PFSK-1 (cell line): ENCODE data around the gene PALD1. TPM values are rescaled to one million over a fixed set of nuclear protein-coding genes. Genes with fewer than 3 reads are reported as not detected.

ENCODE experiments used
- FOXP2 ChIP-seq: optimal IDR thresholded peaks from 2 replicates; pipeline ENCODE3; 2011; ENCODE audit warnings: borderline replicate concordance, control low read depth, inconsistent platforms; ENCODE audit not compliant: insufficient read depth; ENCODE audit errors: extremely low read length, extremely low read depth
- POLR2AphosphoS5 ChIP-seq: IDR thresholded peaks from 2 replicates; pipeline ENCODE4 v1.6.1; 2012; ENCODE audit warnings: low read depth, mild to moderate bottlenecking, control low read depth, low read length, moderate library complexity
- REST ChIP-seq, 2 experiments: IDR thresholded peaks; 2 replicates each; pipeline versions ENCODE4 v1.6.1 to v1.8.0; 2011 to 2012; ENCODE audit warnings: low read depth in 2 of 2, low read length in 2 of 2, control low read depth in 1 of 2, inconsistent platforms in 1 of 2, mild to moderate bottlenecking in 1 of 2, moderate library complexity in 1 of 2; ENCODE audit not compliant: insufficient read depth in 1 of 2
- SIN3A ChIP-seq: IDR thresholded peaks from 2 replicates; pipeline ENCODE4 v1.6.1; 2012; ENCODE audit warnings: mild to moderate bottlenecking, low read length, moderate library complexity, borderline replicate concordance; ENCODE audit not compliant: insufficient read depth
- TAF1 ChIP-seq: IDR thresholded peaks from 2 replicates; pipeline ENCODE4 v1.6.1; 2012; ENCODE audit warnings: low read length, control low read depth, borderline replicate concordance; ENCODE audit not compliant: insufficient read depth
- polyA plus RNA-seq: library from polyadenylated mRNA; unstranded; fragments of >200 nt; gene quantifications from one replicate; pipeline ENCODE4 v1.2.1, GENCODE V29; 2012; ENCODE audit warnings: low read depth, missing spikeins; ENCODE audit not compliant: insufficient read length

Gene PALD1
- 0.85 TPM for polyA plus RNA-seq

- TF ChIP-seq REST (IDR thresholded peaks at IDR 0.05; ENCODE audit: insufficient read depth in 1 of 2, low read depth in 2 of 2, low read length in 2 of 2) (no peak), TAF1 (no peak), POLR2AphosphoS5 (no peak), FOXP2 (no peak), SIN3A (no peak)
Observed at GRCh38 chr10:70478191-70479164, at the start of gene PALD1. PALD1 (plus strand) TSS chr10:70478767; CDS start chr10:70525952, 47,185 bp downstream.

DNA sequence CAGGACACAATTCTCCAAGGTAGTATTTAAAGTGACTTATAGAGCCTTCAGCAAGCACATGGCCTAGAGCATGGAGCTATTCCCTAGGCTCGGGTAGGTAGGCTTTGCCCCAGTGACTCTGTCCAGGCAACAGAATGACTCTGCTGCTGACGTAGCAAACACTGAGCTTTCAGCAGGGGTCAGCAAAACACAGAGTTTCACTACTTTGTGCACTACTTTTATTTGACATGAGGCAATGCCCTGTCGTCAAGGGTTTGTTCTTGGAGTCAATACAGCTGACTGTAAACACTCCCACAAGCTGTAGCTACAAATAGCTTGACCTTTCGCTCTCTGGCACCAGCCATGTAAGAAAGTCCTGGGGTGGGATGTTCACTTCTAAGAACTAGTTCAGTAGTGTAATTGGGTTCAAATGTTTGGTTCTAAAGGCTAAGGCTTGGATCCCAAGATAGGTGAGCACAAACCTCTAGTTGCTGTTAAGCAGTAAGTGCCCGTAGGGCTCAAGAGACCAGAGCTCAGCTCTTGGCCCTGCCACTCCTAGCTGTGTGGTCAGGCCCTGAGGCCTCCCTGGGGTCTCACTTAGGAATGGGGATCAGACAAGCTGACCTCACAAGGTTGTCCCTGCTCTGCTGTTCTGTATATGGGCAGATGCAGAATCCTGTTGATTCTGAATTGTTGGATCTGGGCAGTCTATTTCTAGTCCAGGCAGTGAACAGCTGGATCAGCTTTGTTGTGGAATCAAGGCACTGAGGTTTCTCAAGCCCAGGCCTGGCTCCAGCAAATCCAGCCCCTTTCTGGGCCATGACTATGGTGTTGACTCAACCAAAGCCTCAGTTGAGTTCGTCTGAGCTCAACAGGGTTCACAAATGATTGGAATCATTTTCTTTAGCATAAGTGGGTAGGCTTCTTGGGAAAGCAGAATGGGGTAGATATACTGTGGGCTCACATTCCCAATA is 47.8 kb upstream of the PALD1 start:
- TF ChIP-seq TAF1 (no peak), POLR2AphosphoS5 (no peak), REST (IDR thresholded peaks at IDR 0.05; ENCODE audit: insufficient read depth in 1 of 2, low read depth in 2 of 2, low read length in 2 of 2) (no peak), SIN3A (no peak), FOXP2 (no peak)

DNA sequence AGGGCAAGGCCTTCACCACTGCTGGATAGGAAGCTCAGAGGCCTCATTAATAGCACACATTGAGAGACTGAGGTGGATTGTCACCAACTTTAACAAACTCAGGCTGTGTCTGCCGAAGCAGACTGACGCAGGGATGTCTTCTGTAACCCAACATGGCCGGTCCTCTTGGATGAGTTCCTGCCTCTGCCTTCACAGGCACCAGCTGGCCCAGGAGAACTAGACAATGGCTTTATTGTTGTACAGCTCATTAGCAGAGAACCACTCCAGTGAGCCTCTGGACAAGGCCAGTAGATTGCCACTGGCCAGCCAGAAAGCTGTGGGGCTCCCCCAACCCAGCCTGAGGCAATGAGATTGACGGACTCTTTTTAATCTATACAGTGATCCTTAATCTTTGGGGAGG is 46.5 kb upstream of the PALD1 start:
- no peak for TF ChIP-seq REST (IDR thresholded peaks at IDR 0.05; ENCODE audit: insufficient read depth in 1 of 2, low read depth in 2 of 2, low read length in 2 of 2)
- no peak for TF ChIP-seq SIN3A
- TF ChIP-seq POLR2AphosphoS5, result no peak
- no peak for TF ChIP-seq FOXP2
- TF ChIP-seq TAF1, result no peak

DNA sequence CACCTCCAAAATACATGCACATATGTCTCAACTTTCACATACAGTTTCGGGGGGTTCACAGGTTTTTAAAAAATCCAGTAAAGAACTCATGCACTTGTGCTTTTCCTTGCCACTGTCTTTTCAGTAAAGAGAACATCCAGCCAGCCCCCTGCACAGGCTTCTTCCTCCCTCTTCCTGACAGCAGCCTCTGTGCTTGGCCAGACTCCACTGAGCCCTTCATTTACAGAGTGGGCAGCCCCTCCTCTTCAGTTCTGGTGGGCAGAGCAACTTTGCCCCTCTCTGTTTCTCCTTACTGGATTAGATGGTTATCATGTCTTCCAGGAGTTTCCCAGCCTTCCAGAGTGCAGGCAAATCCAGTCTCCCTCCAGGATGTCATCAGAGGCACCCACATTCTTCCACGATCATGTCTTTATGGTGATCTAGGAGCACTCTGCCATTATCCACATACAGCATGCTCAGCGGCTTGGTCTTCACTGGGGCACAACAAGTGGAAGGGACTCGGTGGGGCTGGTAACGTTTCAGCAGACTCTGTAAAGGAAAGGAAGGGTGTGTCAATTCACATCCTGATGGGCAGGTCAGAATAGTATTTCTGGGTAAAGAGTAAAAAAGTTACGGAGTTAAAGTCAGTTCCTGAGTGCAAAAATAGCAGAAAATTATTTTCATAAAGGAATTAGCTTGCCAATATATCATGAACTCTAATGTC is 45.9 kb upstream of the PALD1 start:
- TF ChIP-seq REST (IDR thresholded peaks at IDR 0.05; ENCODE audit: insufficient read depth in 1 of 2, low read depth in 2 of 2, low read length in 2 of 2), result no peak
- no peak for TF ChIP-seq SIN3A
- TF ChIP-seq FOXP2, result no peak
